Amniotic epithelial cell (primary cell): ENCODE data around the gene SMIM41.

ENCODE experiments used
- DNase-seq: peaks from one replicate; pipeline ENCODE4 v3.0.0-alpha.2; 2010; ENCODE audit warnings: low read depth

Gene SMIM41

GRCh38 chr12:52147367-52147963 is 68.0 kb downstream of the SMIM41 start:
- DNase-seq: peak; percentile 94

- DNase-seq: no peak
Measured at GRCh38 chr12:52147964-52148463, 68.5 kb downstream of the SMIM41 start.

- DNase-seq: no peak
Measured at GRCh38 chr12:52148464-52149181, 69.1 kb downstream of the SMIM41 start.

- DNase-seq: no peak
Measured at GRCh38 chr12:52149182-52149641, 69.7 kb downstream of the SMIM41 start.

GRCh38 chr12:52149651-52150241 is 70.2 kb downstream of the SMIM41 start:
- DNase-seq: no peak

GRCh38 chr12:52151153-52151836 is 71.8 kb downstream of the SMIM41 start:
- no peak for DNase-seq

GRCh38 chr12:52151837-52152783 is 72.6 kb downstream of the SMIM41 start:
- DNase-seq: peak; percentile 29

- DNase-seq: no peak
Measured at GRCh38 chr12:52152905-52153317, 73.4 kb downstream of the SMIM41 start.

- DNase-seq: no peak
Measured at GRCh38 chr12:52155048-52155868, 75.8 kb downstream of the SMIM41 start.

GRCh38 chr12:52156311-52156710 is 76.8 kb downstream of the SMIM41 start:
- DNase-seq: no peak

- peak; percentile 32 for DNase-seq
Measured at GRCh38 chr12:52156757-52157565, 77.5 kb downstream of the SMIM41 start.

- no peak for DNase-seq
Measured at GRCh38 chr12:52157566-52158150, 78.2 kb downstream of the SMIM41 start.
